Measurements from ENCODE around the gene PHOSPHO2. TPM values are rescaled to one million over a fixed set of nuclear protein-coding genes. Genes with fewer than 3 reads are reported as not detected.

PHOSPHO2 gene
- total RNA-seq, 1 experiment from 2014 or later: 12.7 TPM

DNA sequence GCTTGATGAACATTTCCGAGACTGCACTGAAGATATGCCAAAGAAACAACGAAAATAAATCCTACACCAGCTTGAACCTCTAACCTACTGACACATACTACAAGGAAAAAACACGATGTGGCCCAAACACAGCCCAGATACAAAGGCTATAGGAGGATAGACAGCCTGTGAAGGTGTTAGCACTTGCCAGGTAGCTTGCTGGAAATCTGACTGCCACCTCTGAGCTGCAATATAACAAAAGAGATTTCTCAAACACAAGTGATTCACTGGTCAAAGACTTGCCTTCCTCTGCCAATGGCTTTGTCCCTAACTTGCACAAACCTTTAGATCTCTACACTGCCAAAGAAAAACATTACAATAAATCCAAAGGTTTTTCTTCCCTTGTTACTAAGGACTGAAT is 21.2 kb upstream of the PHOSPHO2 start:
- Mint-ChIP-seq H3K27me3 (ENCODE audit: unreplicated experiment) (no peaks in the 10 kb centered on the region), H3K4me3 (ENCODE audit: low read depth, unreplicated experiment) (no peak overlapping the region), H3K9me3 (ENCODE audit: low read depth, unreplicated experiment) (peaks cover 2% of the 10 kb centered on the region), H3K4me1 (ENCODE audit: low read depth, unreplicated experiment) (no peaks in the 10 kb centered on the region), H3K27ac (ENCODE audit: unreplicated experiment) (no peak overlapping the region), H3K36me3 (ENCODE audit: insufficient read depth, unreplicated experiment) (no peaks in the 10 kb centered on the region)
- BruUV-seq (replicated peaks): no TSS peak
- DNase-seq: no peak
- intact Hi-C loops (cut with micrococcal nuclease; ENCODE audit: unreplicated experiment): no loop called here
- no peak for TF ChIP-seq CTCF (IDR thresholded peaks at IDR 0.05; ENCODE audit: unreplicated experiment)
- CTCF ChIA-PET: no interaction called here

DNA sequence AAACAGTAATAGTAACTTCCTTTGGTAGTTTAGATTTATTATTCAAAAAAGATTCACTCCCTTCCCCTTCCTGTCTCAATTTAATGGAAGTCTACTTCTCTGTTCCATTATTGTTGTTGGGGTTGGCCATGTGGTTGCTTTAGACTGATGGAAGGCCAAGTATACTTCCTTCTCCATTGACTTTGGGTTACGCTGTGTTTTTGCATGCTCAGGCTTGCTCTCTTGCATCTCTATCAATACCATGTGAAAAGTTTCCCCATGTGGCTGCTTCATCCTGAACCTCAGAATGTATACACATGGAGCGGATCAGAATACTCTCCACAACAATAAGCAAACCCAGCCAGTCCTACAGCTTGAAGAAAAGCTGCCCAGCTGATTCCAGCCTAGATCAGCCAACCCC is 20.3 kb upstream of the PHOSPHO2 start:
- intact Hi-C loops (cut with micrococcal nuclease; ENCODE audit: unreplicated experiment): no loop called here
- Mint-ChIP-seq H3K4me1 (ENCODE audit: low read depth, unreplicated experiment) (no peaks in the 10 kb centered on the region), H3K27ac (ENCODE audit: unreplicated experiment) (no peak overlapping the region), H3K27me3 (ENCODE audit: unreplicated experiment) (no peaks in the 10 kb centered on the region), H3K9me3 (ENCODE audit: low read depth, unreplicated experiment) (peaks cover 2% of the 10 kb centered on the region), H3K36me3 (ENCODE audit: insufficient read depth, unreplicated experiment) (no peaks in the 10 kb centered on the region), H3K4me3 (ENCODE audit: low read depth, unreplicated experiment) (no peak overlapping the region)
- no peak for DNase-seq
- CTCF ChIA-PET: no interaction called here
- BruUV-seq (replicated peaks): no TSS peak
- TF ChIP-seq CTCF (IDR thresholded peaks at IDR 0.05; ENCODE audit: unreplicated experiment): no peak

GRCh38 chr2:169676357-169676756 is 17.9 kb upstream of the PHOSPHO2 start:
- Mint-ChIP-seq H3K4me1 (ENCODE audit: low read depth, unreplicated experiment) (no peaks in the 10 kb centered on the region), H3K27me3 (ENCODE audit: unreplicated experiment) (no peaks in the 10 kb centered on the region), H3K36me3 (ENCODE audit: insufficient read depth, unreplicated experiment) (no peaks in the 10 kb centered on the region), H3K9me3 (ENCODE audit: low read depth, unreplicated experiment) (no peaks in the 10 kb centered on the region), H3K27ac (ENCODE audit: unreplicated experiment) (no peak overlapping the region), H3K4me3 (ENCODE audit: low read depth, unreplicated experiment) (no peak overlapping the region)
- intact Hi-C loops (cut with micrococcal nuclease; ENCODE audit: unreplicated experiment): no loop called here
- no TSS peak for BruUV-seq (replicated peaks)
- CTCF ChIA-PET: no interaction called here
- no peak for DNase-seq
- TF ChIP-seq CTCF (IDR thresholded peaks at IDR 0.05; ENCODE audit: unreplicated experiment): no peak

GRCh38 chr2:169676850-169677249 is 17.4 kb upstream of the PHOSPHO2 start:
- CTCF ChIA-PET: no interaction called here
- Mint-ChIP-seq H3K4me1 (ENCODE audit: low read depth, unreplicated experiment) (no peaks in the 10 kb centered on the region), H3K27me3 (ENCODE audit: unreplicated experiment) (no peaks in the 10 kb centered on the region), H3K27ac (ENCODE audit: unreplicated experiment) (no peak overlapping the region), H3K36me3 (ENCODE audit: insufficient read depth, unreplicated experiment) (no peaks in the 10 kb centered on the region), H3K4me3 (ENCODE audit: low read depth, unreplicated experiment) (no peak overlapping the region), H3K9me3 (ENCODE audit: low read depth, unreplicated experiment) (no peaks in the 10 kb centered on the region)
- no peak for TF ChIP-seq CTCF (IDR thresholded peaks at IDR 0.05; ENCODE audit: unreplicated experiment)
- BruUV-seq (replicated peaks): no TSS peak
- intact Hi-C loops (cut with micrococcal nuclease; ENCODE audit: unreplicated experiment): no loop called here
- DNase-seq: no peak

GRCh38 chr2:169683054-169683424 is 11.2 kb upstream of the PHOSPHO2 start:
- H3K27ac Mint-ChIP-seq (ENCODE audit: unreplicated experiment): no peak overlapping the region
- H3K9me3 Mint-ChIP-seq (ENCODE audit: low read depth, unreplicated experiment): no peaks in the 10 kb centered on the region
- no peaks in the 10 kb centered on the region for H3K4me1 Mint-ChIP-seq (ENCODE audit: low read depth, unreplicated experiment)
- H3K27me3 Mint-ChIP-seq (ENCODE audit: unreplicated experiment): no peaks in the 10 kb centered on the region
- no peak for TF ChIP-seq CTCF (IDR thresholded peaks at IDR 0.05; ENCODE audit: unreplicated experiment)
- intact Hi-C loops (cut with micrococcal nuclease; ENCODE audit: unreplicated experiment): no loop called here
- no TSS peak for BruUV-seq (replicated peaks)
- DNase-seq: no peak
- CTCF ChIA-PET: interaction anchor here (1.2 kb wide), 1 partner anchor 11 kb away, joined by 3 read pairs; no protein-coding TSS in a partner anchor
- H3K36me3 Mint-ChIP-seq (ENCODE audit: insufficient read depth, unreplicated experiment): no peaks in the 10 kb centered on the region
- H3K4me3 Mint-ChIP-seq (ENCODE audit: low read depth, unreplicated experiment): no peak overlapping the region

Measured in Calu3 (cell line).